GM12878 (cell line): Measurements from ENCODE around the gene TIMP3. TPM values are rescaled to one million over a fixed set of nuclear protein-coding genes. Genes with fewer than 3 reads are reported as not detected.

ENCODE experiments used
- ATAC-seq: fragments of 200-7000 bp; cut with Tn5 transposase; 3 replicates; pipeline ENCODE4 v1.9.1; 2020; ENCODE audit warnings: mild to moderate bottlenecking, moderate library complexity
- BruUV-seq: library from RNA; stranded (reverse); fragments of 400-500 nt; replicated peaks from 2 replicates; lab custom pipeline; 2021; lab: Mats Ljungman, UMichigan
- CTCF ChIA-PET: fragments of 300-600 bp; sonication (Branson Sonifier 250); formaldehyde crosslinking; extraction: SDS; loops from one replicate; lab custom pipeline; 2021; ENCODE audit warnings: inconsistent platforms; lab: Yijun Ruan, JAX
- POLR2A ChIA-PET: fragments of 350-600 bp; formaldehyde crosslinking; extraction: SDS; loops from one replicate; lab custom pipeline; 2021; ENCODE audit warnings: inconsistent platforms; lab: Charles Lee
- RAD21 ChIA-PET: fragments of 300-600 bp; sonication (Branson Sonifier 250); formaldehyde crosslinking; loops from one replicate; lab custom pipeline; 2023; ENCODE audit warnings: antibody characterized with exemption; ENCODE audit not compliant: unreplicated experiment; lab: Charles Lee
- SMC1A ChIA-PET: fragments of 300-600 bp; sonication (Branson Sonifier 250); formaldehyde crosslinking; loops from one replicate; lab custom pipeline; 2023; ENCODE audit not compliant: unreplicated experiment, uncharacterized antibody; lab: Charles Lee
- DNase-seq: peaks from one replicate; pipeline ENCODE4 v3.0.0-alpha.2; 2011; ENCODE audit warnings: low read depth, low spot score
- FAIRE-seq: peaks from 3 replicates; lab custom pipeline; 2011; peaks lifted over from hg19 to GRCh38; lab: Jason Lieb, UNC
- H2AFZ ChIP-seq: 2 replicates; pipeline ENCODE4 v1.6.0; 2011; ENCODE audit warnings: low read depth, low read length, control low read depth; ENCODE audit not compliant: control insufficient read depth
- H3K27ac ChIP-seq: 2 replicates; pipeline ENCODE4 v1.5.1; 2011; ENCODE audit warnings: control low read depth; ENCODE audit not compliant: control insufficient read depth, insufficient read depth
- H3K27me3 ChIP-seq, 2 experiments: replicated peaks in 1 of 2; 2 replicates each; pipeline versions ENCODE4 v1.6.0 to v1.6.1; 2011; ENCODE audit warnings: low read length in 1 of 2; ENCODE audit not compliant: control insufficient read depth in 2 of 2, insufficient read depth in 2 of 2
- H3K36me3 ChIP-seq, 2 experiments: 2 replicates each; pipeline ENCODE4 v1.5.1; 2011; ENCODE audit warnings: low read length in 1 of 2; ENCODE audit not compliant: control insufficient read depth in 2 of 2, insufficient read depth in 2 of 2
- H3K4me1 ChIP-seq: 2 replicates; pipeline ENCODE4 v1.6.1; 2011; ENCODE audit warnings: mild to moderate bottlenecking, low read length, moderate library complexity, mixed read lengths; ENCODE audit not compliant: control insufficient read depth, insufficient read depth
- H3K4me2 ChIP-seq: 2 replicates; pipeline ENCODE4 v1.6.0; 2011; ENCODE audit warnings: control low read depth; ENCODE audit not compliant: control insufficient read depth, insufficient read depth
- H3K4me3 ChIP-seq: fragments of 200-600 bp; sonication (generic); 2 replicates; pipeline ENCODE4 v1.5.1; 2016
- H3K79me2 ChIP-seq: 2 replicates; pipeline ENCODE4 v1.6.0; 2011; ENCODE audit warnings: low read length; ENCODE audit not compliant: control insufficient read depth, insufficient read depth
- H3K9ac ChIP-seq: 2 replicates; pipeline ENCODE4 v1.8.0; 2011; ENCODE audit warnings: low read length, control low read depth, mixed read lengths; ENCODE audit not compliant: control insufficient read depth, insufficient read depth
- H3K9me3 ChIP-seq: replicated peaks from 3 replicates; pipeline ENCODE4 v1.5.1; 2011; ENCODE audit warnings: mild to moderate bottlenecking, low read length; ENCODE audit not compliant: control insufficient read depth, insufficient read depth
- H4K20me1 ChIP-seq: 2 replicates; pipeline ENCODE4 v1.6.0; 2011; ENCODE audit not compliant: control insufficient read depth, insufficient read depth
- ATF7 ChIP-seq: fragments of 450-650 bp; IDR thresholded peaks from 2 replicates; pipeline ENCODE4 v1.6.1; 2016; ENCODE audit warnings: low read depth, mild to moderate bottlenecking
- BACH1 ChIP-seq: fragments of 450-650 bp; IDR thresholded peaks from 2 replicates; pipeline ENCODE4 v1.6.1; 2017; ENCODE audit warnings: mild to moderate bottlenecking, borderline replicate concordance
- BHLHE40 ChIP-seq, 2 experiments: fragments of 450-650 bp in 1 of 2; IDR thresholded peaks; 2 replicates each; pipeline ENCODE4 v1.6.1; 2011 to 2017; ENCODE audit warnings: low read depth in 2 of 2, borderline replicate concordance in 1 of 2, improper control_type of control experiment in 1 of 2, low read length in 1 of 2, mild to moderate bottlenecking in 1 of 2
- MEF2B ChIP-seq: fragments of 450-650 bp; IDR thresholded peaks from 2 replicates; pipeline ENCODE4 v1.6.1; 2018; ENCODE audit warnings: mild to moderate bottlenecking, moderate library complexity; ENCODE audit not compliant: partially characterized antibody, poor library complexity, severe bottlenecking
- NFXL1 ChIP-seq: fragments of 450-650 bp; IDR thresholded peaks from 2 replicates; pipeline ENCODE4 v1.6.1; 2017; ENCODE audit warnings: antibody characterized with exemption, mild to moderate bottlenecking, borderline replicate concordance
- NFYA ChIP-seq: IDR thresholded peaks from 2 replicates; pipeline ENCODE4 v1.6.1; 2011; ENCODE audit warnings: low read depth, mild to moderate bottlenecking, low read length, improper control_type of control experiment, borderline replicate concordance
- POLR2AphosphoS5 ChIP-seq: IDR thresholded peaks from 2 replicates; pipeline ENCODE4 v1.6.1; 2011; ENCODE audit warnings: mild to moderate bottlenecking, low read length, inconsistent platforms
- SP1 ChIP-seq: IDR thresholded peaks from one replicate; pipeline ENCODE4 v1.6.1; 2011; ENCODE audit warnings: low read depth, low read length
- WGBS: methylation state at CpG from one replicate; pipeline ENCODE4 v1.1.6; 2016; ENCODE audit warnings: low lambda C conversion rate; ENCODE audit not compliant: insufficient replicate concordance, insufficient coverage; ENCODE audit errors: missing lambda C conversion rate; 5-methylcytosine and 5-hydroxymethylcytosine counted together
- in situ Hi-C: fragments of 300-500 bp; cut with MboI; formaldehyde crosslinking; loops from 9 replicates; pipeline ENCODE4 v1.14.3; 2018; ENCODE audit warnings: mixed read lengths
- intact Hi-C: fragments of 100-400 bp; cut with micrococcal nuclease; formaldehyde crosslinking; loops from one replicate; pipeline ENCODE4 v1.14.2; 2022; ENCODE audit not compliant: unreplicated experiment
- polyA plus RNA-seq, 11 experiments: library from polyadenylated mRNA; depleted of rRNA in 4 of 11; unstranded in 6 of 11; stranded (reverse) in 5 of 11; fragments of >200 nt; fragmentation: Nextera tagmentation in 4 of 11; fragmentation: Illumina TruSeq in 1 of 11; extraction: Ambion mirVana in 4 of 11; extraction: Trizol in 1 of 11; gene quantifications; 1 replicate in 1 of 11; 2 replicates in 10 of 11; pipeline versions ENCODE4 v1.2.1 to v1.2.3, GENCODE V29; 2011 to 2016; ENCODE audit warnings: inconsistent platforms in 2 of 11, missing spikeins in 2 of 11, low read depth in 1 of 11
- total RNA-seq, 4 experiments: library from RNA; depleted of rRNA in 3 of 4; stranded (reverse); fragments of >200 nt in 3 of 4; fragmentation: Illumina TruSeq in 1 of 4; extraction: Trizol in 1 of 4; gene quantifications; 2 replicates each; pipeline versions ENCODE4 v1.2.1 to v1.2.3, GENCODE V29; 2013 to 2021
- TF ChIP-seq, protein P1 (sequence below): fragments of 450-650 bp; IDR thresholded peaks from 2 replicates; pipeline ENCODE4 v1.6.1; 2017; ENCODE audit warnings: borderline replicate concordance
- TF ChIP-seq, protein P2 (sequence below): IDR thresholded peaks from 2 replicates; pipeline ENCODE4 v1.6.1; 2011; ENCODE audit warnings: borderline replicate concordance, low read depth, mild to moderate bottlenecking, moderate library complexity, low read length; ENCODE audit not compliant: insufficient read depth, poor library complexity, severe bottlenecking
- TF ChIP-seq, protein P3 (sequence below): fragments of 450-650 bp; IDR thresholded peaks from 2 replicates; pipeline ENCODE4 v1.6.1; 2014; ENCODE audit warnings: mild to moderate bottlenecking
- TF ChIP-seq, protein P4 (sequence below): IDR thresholded peaks from 2 replicates; pipeline ENCODE4 v1.6.1; 2012; ENCODE audit warnings: low read length, inconsistent platforms

Gene TIMP3
- total and polyA plus RNA-seq, 10 of the 15 experiments (the other 5 are each of a cell fraction or from before 2014, with no cell fraction given): 0.01 to 0.74 (median 0.27) TPM; not detected in 5

DNA sequence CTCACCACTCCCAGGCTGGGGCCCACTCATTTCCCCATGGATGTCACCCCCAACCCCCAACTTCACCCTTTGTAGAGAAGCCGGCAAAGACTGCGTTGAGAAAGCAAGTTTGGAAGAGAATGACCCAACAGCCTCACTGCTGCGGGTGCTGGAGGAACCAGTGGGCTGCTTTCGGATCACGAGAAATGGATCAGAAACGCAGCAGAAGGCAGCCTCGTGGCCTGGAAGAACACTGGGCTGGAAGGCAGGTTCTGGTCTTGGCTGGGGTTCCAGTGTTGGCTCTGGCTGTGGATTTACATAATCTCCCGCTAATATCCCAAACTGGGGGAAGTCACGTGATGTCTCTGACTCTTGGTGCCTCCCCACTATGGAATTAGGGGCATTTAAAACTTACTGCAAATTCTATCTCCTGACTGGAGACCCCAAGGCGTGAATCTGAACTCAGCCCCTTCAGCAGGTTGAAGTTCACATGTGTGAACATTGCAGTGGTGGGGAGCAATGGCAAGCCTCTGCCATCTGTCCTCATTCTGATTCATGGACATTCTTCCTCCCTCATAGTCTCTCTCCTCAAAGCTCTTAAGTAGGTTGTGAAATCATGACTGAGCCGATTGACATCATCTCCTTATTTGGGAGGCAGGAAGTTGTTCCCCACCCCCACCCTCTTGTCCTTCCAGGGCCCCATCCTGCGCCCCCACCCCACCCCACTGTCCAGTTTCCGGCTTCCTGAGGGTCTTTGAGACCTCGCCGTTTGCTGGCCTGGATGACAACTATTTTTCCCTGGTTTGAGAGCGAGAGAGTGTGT is 37.0 kb upstream of the TIMP3 start:
- no peak overlapping the region for H3K4me2 ChIP-seq
- H3K27me3 ChIP-seq: no peaks in the 10 kb centered on the region
- POLR2A ChIA-PET: no interaction called here
- SMC1A ChIA-PET: no interaction called here
- CTCF ChIA-PET: no interaction called here
- H3K9me3 ChIP-seq: no peaks in the 10 kb centered on the region
- intact Hi-C loops: no loop called here
- BruUV-seq: no TSS peak
- no peaks in the 10 kb centered on the region for H3K79me2 ChIP-seq
- DNase-seq (no peak), ATAC-seq (no peak), FAIRE-seq (no peak)
- no peaks in the 10 kb centered on the region; the same call in 1 of the 2 replicates for H4K20me1 ChIP-seq
- H3K4me1 ChIP-seq: no peaks in the 10 kb centered on the region
- H3K4me3 ChIP-seq: no peak overlapping the region
- H3K9ac ChIP-seq: no peak overlapping the region
- in situ Hi-C loops: loop anchor here (5.0 kb wide), 1 partner anchor 48 kb away; no protein-coding TSS in a partner anchor
- TF ChIP-seq NFXL1 (no peak), POLR2AphosphoS5 (no peak), MEF2B (no peak), SP1 (no peak), BACH1 (no peak), ATF7 (no peak), NFYA (no peak), BHLHE40 (IDR thresholded peaks at IDR 0.05; ENCODE audit: borderline replicate concordance in 1 of 2, low read depth in 2 of 2, low read length in 1 of 2) (no peak)
- TF ChIP-seq, protein P1, sequence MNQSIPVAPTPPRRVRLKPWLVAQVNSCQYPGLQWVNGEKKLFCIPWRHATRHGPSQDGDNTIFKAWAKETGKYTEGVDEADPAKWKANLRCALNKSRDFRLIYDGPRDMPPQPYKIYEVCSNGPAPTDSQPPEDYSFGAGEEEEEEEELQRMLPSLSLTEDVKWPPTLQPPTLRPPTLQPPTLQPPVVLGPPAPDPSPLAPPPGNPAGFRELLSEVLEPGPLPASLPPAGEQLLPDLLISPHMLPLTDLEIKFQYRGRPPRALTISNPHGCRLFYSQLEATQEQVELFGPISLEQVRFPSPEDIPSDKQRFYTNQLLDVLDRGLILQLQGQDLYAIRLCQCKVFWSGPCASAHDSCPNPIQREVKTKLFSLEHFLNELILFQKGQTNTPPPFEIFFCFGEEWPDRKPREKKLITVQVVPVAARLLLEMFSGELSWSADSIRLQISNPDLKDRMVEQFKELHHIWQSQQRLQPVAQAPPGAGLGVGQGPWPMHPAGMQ: no peak
- TF ChIP-seq, protein P2, sequence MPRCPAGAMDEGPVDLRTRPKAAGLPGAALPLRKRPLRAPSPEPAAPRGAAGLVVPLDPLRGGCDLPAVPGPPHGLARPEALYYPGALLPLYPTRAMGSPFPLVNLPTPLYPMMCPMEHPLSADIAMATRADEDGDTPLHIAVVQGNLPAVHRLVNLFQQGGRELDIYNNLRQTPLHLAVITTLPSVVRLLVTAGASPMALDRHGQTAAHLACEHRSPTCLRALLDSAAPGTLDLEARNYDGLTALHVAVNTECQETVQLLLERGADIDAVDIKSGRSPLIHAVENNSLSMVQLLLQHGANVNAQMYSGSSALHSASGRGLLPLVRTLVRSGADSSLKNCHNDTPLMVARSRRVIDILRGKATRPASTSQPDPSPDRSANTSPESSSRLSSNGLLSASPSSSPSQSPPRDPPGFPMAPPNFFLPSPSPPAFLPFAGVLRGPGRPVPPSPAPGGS: no peak
- TF ChIP-seq, protein P3, sequence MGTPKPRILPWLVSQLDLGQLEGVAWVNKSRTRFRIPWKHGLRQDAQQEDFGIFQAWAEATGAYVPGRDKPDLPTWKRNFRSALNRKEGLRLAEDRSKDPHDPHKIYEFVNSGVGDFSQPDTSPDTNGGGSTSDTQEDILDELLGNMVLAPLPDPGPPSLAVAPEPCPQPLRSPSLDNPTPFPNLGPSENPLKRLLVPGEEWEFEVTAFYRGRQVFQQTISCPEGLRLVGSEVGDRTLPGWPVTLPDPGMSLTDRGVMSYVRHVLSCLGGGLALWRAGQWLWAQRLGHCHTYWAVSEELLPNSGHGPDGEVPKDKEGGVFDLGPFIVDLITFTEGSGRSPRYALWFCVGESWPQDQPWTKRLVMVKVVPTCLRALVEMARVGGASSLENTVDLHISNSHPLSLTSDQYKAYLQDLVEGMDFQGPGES: no peak
- TF ChIP-seq, protein P4, sequence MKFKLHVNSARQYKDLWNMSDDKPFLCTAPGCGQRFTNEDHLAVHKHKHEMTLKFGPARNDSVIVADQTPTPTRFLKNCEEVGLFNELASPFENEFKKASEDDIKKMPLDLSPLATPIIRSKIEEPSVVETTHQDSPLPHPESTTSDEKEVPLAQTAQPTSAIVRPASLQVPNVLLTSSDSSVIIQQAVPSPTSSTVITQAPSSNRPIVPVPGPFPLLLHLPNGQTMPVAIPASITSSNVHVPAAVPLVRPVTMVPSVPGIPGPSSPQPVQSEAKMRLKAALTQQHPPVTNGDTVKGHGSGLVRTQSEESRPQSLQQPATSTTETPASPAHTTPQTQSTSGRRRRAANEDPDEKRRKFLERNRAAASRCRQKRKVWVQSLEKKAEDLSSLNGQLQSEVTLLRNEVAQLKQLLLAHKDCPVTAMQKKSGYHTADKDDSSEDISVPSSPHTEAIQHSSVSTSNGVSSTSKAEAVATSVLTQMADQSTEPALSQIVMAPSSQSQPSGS: no peak
- RAD21 ChIA-PET: no interaction called here
- H2AFZ ChIP-seq: no peak overlapping the region
- H3K27ac ChIP-seq: no peak overlapping the region
- WGBS: 45% methylated on average over 15 of the region's 16 CpGs
- H3K36me3 ChIP-seq: no peaks in the 10 kb centered on the region
